ENCODE data around the gene PCBD2.
A peak's percentile ranks its signal among the peaks of the same experiment; 100 is the strongest.
"Not testable (repeated sequence)": the region's sequence is repeated elsewhere in the genome, so short reads cannot be mapped to it uniquely, and the experiment has no call there.

The PCBD2 gene

DNA sequence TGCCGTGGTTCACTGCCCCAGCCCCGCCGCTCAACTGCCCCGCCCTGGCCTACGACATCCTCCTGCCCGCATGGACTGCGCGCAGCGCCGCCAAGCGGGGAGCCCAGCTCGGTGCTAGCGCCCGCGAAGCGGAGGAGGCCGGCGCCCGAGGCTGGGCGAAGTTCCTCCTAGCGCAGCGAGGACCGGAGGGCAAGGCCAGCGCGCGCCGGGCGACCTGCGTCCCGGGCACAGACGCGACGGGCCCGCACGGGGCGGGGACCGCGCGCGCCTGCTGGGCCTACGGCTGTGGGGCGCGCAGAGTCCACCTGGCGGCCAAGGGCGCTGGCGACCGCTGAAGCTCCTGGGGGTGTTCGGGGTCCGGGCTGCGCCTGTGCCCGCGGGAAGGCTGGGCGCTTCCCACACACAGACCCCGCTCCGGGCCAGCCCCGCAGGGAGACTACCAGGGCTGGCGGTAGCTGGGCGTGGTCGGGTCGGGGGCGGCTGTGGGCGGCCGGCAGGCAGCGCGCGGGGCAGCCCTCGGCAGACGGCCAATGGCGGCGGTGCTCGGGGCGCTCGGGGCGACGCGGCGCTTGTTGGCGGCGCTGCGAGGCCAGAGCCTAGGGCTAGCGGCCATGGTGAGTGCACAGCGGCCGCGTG is at the start of gene PCBD2:
Gene PCBD2, plus strand, starts transcription at position 522 of the 636 bp plus-strand sequence. Its CDS starts 9 bp downstream, at position 531.
- DNase-seq (ENCODE audit: low spot score): peak; percentile 89

DNA sequence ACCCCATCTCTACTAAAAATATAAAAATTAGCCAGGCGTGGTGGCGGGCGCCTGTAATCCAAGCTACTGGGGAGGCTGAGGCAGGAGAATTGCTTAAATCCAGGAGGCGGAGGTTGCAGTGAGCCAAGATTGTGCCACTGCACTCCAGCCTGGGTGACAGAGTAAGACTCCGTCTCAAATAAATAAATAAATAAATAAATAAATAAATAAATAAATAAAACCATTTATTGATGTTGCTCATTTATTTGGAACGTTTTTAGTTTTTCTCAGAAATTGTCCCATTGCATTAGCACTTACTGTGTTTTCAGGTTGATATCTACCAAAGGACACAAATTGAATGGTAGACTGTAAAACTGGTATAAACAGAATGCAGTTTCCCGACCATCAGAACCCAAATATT is 48.5 kb upstream of the PCBD2 start:
- not testable (repeated sequence) for DNase-seq (ENCODE audit: low spot score)

DNA sequence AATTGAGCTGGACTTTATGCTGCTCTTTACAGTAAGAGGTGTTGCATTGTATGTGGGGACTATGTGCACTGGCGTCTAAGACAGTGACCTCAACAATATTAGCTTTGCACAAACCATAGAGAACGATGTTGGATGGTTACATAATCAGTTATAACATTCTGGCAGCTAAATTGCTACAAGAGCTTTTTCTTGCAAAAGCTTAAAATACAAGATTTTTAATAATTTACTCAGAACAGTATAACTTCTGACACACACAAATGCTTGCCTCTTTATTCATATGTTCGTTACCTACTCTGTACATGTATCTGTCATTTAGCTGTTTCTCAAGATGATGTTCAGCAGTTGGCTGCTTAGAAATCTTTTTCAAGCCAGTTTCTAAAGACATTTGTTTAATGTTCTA is 47.5 kb upstream of the PCBD2 start:
- no peak for DNase-seq (ENCODE audit: low spot score)

DNA sequence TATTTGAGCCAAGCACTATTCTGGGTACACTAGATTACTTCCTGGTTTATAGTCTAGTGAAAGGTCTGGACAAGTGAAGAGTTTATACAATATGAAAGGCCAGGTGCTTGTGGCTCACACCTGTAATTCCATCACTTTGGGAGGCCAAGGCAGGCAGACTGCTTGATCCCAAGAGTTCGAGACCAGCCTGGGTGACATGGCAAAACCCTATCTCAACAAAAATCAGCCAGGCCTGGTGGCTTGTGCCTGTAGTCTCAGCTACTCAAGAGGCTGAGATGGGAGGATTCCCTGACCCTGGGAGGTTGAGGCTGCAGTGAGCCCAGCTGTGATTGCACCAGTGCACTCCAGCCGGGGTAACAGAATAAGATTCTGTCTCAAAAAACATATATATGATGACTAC is 40.2 kb upstream of the PCBD2 start:
- DNase-seq (ENCODE audit: low spot score): no peak

DNA sequence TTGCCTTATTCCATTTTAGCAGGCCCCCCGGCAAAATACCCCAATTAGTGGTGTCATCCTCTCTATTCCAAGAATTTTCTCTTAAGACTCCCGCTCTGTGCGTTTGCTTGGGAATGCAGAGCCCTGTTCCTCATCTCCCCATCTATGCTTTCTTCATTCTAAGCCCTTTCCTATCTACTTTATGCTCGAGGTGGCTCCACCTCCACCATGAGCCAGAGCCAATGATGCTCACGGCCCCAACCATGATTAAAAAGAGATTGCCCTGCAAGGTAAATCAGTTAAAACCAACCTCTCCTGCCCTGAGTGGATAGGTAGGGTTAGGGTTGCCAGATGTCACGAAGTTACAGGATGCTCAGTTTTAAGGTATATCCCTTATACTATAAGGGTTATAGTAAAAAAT is 31.4 kb upstream of the PCBD2 start:
- DNase-seq (ENCODE audit: low spot score): no peak

DNA sequence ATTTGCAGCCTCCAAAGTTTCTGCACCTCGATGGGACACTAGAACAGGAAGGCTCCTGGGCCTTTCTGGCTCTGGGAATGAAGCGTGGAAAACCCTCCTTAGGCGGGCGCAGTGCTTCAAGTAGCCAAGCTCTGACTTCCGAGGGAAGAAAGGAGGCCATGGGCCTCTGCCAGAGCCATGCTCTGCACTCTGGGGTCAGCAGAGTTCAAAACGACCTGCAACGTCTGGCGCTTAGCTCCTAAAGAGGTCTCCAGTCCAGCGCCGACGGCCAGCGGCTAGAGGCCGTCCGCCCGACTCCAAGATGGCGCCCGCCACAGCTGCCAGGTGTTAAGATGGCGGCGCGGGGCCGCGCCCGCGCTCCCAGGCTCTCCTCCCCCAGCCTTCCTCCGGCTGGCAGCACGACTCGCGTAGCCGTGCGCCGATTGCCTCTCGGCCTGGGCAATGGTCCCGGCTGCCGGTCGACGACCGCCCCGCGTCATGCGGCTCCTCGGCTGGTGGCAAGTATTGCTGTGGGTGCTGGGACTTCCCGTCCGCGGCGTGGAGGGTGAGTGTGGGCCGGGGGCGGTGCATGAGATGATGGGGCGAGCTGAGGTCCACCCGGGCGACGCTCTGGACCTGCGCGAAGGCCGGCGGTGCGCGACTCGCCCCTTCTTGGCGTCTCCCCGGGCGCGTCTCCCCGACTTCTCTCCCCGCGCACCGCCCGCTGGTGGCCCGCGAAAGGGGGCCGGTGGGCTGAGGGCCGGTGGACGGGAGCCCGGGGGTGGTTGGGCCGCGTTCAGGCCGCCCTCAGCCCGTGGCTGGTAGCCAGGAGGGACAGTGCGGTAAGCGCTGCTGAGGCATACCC is 30.7 kb upstream of the PCBD2 start, which contains the start of gene TXNDC15:
Gene TXNDC15, plus strand, starts transcription at position 385 of the 844 bp plus-strand sequence. Its CDS starts 57 bp downstream, at position 442.
- peak; percentile 71 for DNase-seq (ENCODE audit: low spot score)

DNA sequence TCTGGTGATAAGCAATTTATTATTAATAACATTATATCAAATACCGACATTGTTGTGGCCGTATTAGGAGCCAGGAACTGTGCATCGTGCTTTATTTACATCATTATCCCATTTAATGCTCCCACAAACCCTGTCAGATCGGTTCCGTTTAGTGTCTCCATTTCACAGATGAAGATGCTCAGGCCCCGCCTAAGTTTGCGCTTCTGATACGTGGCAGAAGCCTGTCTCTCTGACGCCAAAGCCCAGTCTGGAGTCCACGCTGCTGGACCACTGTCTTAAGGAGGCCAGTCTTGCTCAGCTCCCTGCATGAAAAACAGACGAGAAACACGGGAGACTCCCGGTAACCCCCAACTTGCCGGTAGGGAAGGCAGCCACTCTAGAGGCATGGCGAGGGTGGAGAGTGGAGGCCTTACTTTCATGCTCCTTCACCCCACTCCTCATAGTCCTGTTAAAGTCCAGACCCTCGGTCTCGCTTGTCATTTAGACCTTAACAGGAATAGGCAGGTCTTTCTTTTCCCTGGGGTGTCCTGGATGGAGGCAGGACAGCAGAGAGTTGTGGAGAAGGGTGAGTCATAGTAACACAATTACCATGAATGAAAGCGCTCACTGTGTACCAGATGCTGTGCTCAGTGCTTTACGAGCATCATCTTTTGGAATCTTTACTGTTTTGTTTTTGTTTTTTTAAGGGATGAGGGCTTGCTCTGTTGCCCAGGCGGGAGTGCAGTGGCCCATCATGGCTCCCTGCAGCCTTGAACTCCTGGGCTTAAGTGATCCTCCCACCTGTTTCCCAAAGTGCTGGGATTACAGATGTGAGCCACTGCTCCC is 29.9 kb upstream of the PCBD2 start:
- DNase-seq (ENCODE audit: low spot score): peak; percentile 12

DNA sequence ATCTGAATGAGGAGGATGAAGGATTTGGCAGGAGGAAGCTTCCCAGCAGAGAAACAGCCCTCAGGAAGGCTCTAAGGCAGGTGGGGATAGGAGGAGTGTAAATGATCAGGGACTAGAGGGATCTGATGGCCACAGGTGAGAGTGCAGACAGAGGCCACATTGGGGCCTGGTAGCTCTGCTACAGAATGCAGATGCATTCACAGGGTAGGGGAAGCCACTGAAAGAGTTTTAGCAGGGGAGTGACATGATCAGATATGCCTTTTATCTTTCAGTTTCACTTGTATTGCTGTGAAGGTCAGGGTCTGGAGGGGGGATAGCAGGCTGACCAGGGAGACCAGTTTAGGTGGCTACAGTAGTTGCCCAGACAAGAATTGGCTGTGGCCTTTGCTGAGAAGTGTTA is 27.8 kb upstream of the PCBD2 start:
- DNase-seq (ENCODE audit: low spot score): no peak

DNA sequence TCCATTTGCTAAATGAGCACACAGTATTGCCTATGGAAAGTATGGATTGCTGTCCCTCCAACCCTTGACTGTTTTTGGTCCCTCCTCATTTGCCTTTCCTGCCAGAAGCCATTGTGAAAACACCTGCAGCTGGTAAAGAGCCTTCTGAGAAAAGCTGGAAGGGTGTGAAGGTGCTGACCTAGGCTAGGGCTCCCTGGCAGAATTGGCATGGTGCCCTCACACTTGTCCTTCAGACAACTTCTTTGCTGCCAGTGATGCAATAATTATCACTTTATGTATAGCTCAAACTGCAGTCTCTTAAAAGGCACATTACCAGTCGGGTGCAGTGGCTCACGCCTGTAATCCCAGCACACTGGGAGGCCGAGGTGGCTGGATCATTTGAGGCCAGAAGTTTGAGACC is 26.5 kb upstream of the PCBD2 start:
- DNase-seq (ENCODE audit: low spot score): no peak

DNA sequence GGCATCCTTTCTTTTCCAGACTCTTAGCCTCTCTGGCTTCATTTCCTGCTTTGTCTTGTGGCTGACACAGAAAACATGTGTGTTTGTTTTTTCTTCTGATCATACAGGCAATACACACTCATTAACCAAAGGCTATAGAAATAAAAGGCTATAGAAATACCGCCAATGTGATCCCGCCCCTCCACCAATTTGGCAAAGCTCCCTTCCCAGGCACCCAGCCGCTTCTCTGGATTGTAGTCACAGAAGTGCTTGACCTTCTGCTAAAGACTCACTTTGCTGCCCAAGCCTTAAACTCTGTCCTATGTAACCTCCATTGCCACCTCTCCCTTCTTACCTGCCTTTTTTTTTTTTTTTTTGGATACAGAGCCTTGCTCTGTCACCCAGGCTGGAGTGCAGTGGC is 25.5 kb upstream of the PCBD2 start:
- no peak for DNase-seq (ENCODE audit: low spot score)

DNA sequence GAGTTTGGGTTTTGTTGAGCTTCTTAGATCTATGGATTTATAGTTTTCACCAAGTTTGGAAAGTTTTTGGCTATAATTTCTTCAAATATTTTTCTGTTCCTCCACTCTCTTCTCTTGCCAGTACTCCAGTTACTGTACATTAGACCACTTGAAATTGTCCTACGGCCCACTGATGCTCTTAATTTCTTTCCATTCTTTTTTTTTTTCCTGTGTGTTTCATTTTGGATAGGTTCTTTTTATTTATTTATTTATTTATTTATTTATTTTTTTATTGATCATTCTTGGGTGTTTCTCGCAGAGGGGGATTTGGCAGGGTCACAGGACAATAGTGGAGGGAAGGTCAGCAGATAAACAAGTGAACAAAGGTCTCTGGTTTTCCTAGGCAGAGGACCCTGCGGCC is 24.0 kb upstream of the PCBD2 start:
- DNase-seq (ENCODE audit: low spot score): not testable (repeated sequence)

DNA sequence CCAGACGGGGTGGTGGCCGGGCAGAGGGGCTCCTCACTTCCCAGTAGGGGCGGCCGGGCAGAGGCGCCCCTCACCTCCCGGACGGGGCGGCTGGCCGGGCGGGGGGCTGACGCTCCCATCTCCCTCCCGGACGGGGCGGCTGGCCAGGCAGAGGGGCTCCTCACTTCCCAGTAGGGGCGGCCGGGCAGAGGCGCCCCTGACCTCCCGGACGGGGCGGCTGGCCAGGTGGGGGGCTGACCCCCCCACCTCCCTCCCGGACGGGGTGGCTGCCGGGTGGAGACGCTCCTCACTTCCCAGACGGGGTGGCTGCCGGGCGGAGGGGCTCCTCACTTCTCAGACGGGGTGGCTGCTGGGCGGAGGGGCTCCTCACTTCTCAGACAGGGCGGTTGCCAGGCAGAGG is 23.2 kb upstream of the PCBD2 start:
- not testable (repeated sequence) for DNase-seq (ENCODE audit: low spot score)

DNA sequence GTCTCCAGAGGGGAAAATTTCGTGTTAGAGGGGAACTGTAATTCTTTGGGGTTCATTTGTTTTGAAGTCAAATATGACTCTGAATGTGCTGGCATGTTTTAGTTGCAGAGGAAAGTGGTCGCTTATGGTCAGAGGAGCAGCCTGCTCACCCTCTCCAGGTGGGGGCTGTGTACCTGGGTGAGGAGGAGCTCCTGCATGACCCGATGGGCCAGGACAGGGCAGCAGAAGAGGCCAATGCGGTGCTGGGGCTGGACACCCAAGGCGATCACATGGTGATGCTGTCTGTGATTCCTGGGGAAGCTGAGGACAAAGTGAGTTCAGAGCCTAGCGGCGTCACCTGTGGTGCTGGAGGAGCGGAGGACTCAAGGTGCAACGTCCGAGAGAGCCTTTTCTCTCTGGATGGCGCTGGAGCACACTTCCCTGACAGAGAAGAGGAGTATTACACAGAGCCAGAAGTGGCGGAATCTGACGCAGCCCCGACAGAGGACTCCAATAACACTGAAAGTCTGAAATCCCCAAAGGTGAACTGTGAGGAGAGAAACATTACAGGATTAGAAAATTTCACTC is 17.3 kb upstream of the PCBD2 start:
- no peak for DNase-seq (ENCODE audit: low spot score)

DNA sequence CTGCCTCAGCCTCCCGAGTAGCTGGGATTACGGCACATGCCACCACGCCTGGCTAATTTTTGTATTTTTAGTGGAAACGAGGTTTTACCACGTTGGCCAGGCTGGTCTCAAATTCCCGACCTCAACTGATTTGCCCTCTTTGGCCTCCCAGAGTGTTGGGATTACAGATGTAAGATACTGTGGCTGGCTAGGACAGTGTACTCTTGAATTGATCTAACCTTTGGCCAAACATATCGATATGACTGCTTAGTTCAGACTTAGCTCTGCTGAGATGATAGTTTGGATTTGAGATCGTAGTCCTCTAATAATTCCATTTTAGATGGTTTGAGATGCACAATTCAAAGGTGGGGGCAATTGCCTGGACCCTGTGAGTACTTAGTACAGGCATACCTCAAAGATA is 15.6 kb upstream of the PCBD2 start:
- DNase-seq (ENCODE audit: low spot score): no peak

DNA sequence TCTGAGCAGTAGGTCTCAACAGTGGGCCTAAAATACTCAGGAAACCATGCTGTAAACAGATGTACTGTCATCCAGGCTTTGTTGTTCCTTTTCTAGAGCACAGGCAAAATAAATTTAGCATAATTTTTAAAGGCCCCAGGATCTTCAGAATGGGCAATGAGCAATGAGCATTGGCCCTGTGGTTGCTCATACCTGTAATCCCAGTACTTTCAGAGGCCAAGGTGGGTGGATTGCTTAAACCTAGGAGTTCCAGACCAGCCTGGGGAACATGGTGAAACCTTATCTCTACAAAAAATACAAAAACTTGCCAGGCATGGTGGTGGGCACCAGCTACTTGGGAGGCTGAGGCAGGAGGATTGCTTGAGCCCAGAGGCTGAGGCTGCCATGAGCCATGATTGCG is 13.5 kb upstream of the PCBD2 start:
- DNase-seq (ENCODE audit: low spot score): no peak

DNA sequence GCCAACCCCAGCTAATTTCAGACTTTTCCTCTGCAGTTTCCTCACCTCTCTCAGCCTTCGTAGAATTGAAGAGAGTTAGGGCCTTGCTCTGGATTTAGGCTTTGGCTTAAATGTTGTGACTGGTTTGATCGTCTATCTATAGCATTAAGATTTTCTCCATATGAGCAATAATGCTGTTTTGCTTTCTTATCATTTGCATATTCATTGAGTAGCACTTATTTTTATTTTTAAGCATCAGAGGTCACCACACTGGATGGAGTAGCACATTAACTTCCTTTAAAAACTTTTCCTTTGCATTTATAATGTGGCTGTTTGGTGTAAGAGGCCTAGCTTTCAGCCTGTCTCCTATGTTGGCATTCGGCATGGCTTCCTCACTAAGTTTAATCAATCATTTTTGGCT is 12.6 kb upstream of the PCBD2 start:
- no peak for DNase-seq (ENCODE audit: low spot score)

DNA sequence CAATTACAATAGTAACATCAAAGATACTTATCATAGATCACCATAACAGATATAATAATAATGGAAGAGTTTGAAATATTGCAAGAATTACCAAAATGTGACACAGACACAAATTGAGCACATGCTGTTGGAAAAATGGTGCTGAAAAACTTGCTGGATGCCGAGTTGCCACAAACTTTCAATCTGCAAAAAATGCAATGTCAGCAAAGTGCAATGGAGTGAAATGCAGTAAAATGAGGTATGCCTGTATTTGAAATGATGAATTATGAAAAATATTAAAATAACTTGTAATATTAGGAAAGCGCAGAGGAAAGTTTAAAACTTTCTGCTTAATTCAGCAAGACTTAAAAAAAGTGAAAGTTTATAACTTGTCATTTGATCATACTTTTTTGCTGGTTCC is 12.0 kb upstream of the PCBD2 start:
- no peak for DNase-seq (ENCODE audit: low spot score)

DNA sequence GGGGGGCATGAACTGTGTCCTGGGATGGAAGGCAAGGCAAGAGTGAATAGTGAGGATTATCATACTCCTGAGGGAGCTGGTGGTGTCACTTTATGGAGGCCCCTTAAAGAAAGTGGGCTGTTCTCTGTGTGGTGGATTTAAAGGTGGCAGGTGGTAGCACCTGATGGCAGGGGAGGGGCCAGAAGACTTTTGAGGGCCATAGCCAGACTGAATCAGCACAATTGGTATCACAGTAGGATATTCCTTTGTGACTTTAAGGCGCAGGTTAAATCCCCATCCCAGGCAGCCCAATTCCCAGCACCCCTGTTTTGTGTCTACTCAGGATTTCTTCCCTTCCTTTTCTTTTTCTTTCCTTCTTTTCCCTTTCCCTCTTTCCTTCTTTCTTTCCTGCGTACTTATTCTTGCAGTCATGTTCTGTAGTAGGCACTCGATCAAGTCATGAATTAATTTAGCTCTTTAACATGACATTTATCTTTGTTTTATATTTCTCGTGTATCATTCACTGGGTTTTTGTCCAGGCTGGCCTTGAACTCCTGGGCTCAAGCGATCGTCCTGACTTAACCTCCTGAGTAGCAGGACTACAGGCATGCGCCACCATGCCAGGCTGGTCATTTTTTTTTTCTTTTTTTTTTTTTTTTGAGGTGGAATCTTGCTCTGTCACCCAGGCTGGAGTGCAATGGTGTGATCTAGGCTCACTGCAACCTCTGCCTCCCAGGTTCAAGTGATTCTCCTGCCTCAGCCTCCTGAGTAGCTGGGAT is 11.0 kb upstream of the PCBD2 start:
- DNase-seq (ENCODE audit: low spot score): no peak

DNA sequence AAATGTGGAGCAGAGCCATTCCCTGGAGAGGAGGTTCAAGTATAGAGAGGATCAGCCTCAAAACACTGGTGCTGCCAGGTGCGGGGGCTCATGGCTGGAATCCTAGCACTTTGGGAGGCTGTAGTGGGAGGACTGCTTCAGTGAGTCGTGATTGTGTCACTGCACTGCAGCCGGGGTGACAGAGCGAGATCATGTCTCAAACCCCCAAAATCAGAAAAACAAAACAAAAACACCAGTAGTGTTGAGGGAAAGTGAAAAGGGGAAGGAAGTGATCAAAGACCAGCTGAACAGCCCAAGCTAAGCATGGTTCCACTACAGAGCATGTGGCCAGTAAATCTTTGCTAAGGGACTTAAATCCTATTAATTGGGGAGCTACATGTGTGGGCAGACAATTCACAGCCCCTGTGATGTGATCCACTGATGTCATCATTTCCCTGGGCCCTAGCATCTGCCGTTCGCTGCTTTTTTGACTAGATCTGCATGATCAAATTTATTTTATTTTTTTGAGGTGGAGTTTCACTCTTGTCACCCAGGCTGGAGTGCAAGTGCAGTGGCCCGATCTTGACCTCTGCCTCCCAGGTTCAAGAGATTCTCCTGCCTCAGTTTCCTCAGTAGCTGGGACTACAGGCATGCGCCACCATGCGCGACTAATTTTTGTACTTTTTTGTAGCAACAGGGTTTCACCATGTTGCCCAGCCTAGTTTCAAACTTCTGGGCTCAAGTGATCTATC is 2.7 kb upstream of the PCBD2 start:
- DNase-seq (ENCODE audit: low spot score): no peak

DNA sequence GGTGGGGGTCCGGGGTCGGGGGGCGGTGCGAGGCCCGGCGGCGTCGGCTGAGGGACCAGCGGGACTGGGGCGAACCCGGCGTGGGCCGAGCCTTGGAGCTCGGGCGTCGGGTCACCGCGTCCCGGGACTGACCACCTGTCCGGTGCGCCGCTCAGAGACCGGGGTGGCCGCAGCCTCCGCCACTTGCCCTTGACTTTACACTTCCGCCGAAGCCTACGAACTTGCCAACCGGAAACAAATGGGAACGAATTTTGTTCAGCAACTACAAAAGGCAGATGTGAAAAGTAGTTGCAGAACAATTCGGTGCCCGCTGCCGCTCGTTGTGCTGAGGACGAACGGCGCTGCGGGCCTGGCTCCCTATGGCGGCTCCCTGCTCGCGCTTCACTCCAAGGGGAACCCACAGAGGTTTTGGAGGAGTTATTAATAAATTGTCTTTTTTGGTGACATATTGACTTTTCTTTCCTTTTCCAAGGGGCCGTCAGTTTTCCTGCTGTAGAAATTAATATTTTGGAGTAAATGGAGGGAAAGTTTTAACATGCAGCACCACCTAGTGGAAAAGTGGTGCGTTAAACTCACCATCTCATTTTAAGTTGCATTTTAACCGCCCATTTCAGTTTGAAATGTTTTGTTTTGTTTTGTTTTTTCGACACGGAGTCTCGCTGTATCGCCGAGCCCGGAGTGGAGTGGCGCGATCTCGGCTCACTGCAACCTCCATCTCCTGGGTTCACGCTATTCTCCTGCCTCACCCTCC is 490 bp downstream of the PCBD2 start:
- peak; percentile 54 for DNase-seq (ENCODE audit: low spot score)
